Neuronal stem cell (in vitro differentiated cells): ENCODE measurements around the gene RTP5.
A peak's percentile ranks its signal among the peaks of the same experiment; 100 is the strongest.
"Not testable (repeated sequence)": the region's sequence is repeated elsewhere in the genome, so short reads cannot be mapped to it uniquely, and the experiment has no call there.

Experiments
- DNase-seq: peaks from one replicate; pipeline ENCODE4 v3.0.0-alpha.2; 2013; ENCODE audit warnings: low spot score
- H2AFZ ChIP-seq: one replicate; pipeline ENCODE4 v1.6.1; 2013; ENCODE audit warnings: mild to moderate bottlenecking, low read length, inconsistent platforms
- H2AK5ac ChIP-seq: 2 replicates; pipeline ENCODE4 v1.6.1; 2013; ENCODE audit warnings: low read depth, mild to moderate bottlenecking, inconsistent platforms, low read length, moderate library complexity, mixed read lengths
- H2BK120ac ChIP-seq: 2 replicates; pipeline ENCODE4 v1.6.1; 2013; ENCODE audit warnings: low read depth, mild to moderate bottlenecking, inconsistent platforms, low read length, moderate library complexity, mixed read lengths
- H2BK12ac ChIP-seq: one replicate; pipeline ENCODE4 v1.6.1; 2013; ENCODE audit warnings: low read length, inconsistent platforms
- H2BK15ac ChIP-seq: 2 replicates; pipeline ENCODE4 v1.6.1; 2013; ENCODE audit warnings: mild to moderate bottlenecking, low read length, inconsistent platforms, mixed read lengths
- H2BK5ac ChIP-seq: one replicate; pipeline ENCODE4 v1.6.1; 2013; ENCODE audit warnings: inconsistent platforms, mild to moderate bottlenecking, low read length, moderate library complexity
- H3K14ac ChIP-seq: one replicate; pipeline ENCODE4 v1.6.1; 2013; ENCODE audit warnings: low read length, inconsistent platforms
- H3K18ac ChIP-seq: 2 replicates; pipeline ENCODE4 v1.6.1; 2013; ENCODE audit warnings: low read length, inconsistent platforms
- H3K23ac ChIP-seq: 2 replicates; pipeline ENCODE4 v1.6.1; 2013; ENCODE audit warnings: low read depth, mild to moderate bottlenecking, mixed read lengths, low read length, inconsistent platforms; ENCODE audit not compliant: poor library complexity
- H3K27ac ChIP-seq: replicated peaks from 3 replicates; pipeline ENCODE4 v1.5.1; 2013; ENCODE audit warnings: low read length, inconsistent platforms
- H3K27me3 ChIP-seq, 3 experiments: 2 replicates each; pipeline ENCODE4 v1.6.1; 2013; ENCODE audit warnings: low read length in 3 of 3, mild to moderate bottlenecking in 2 of 3, inconsistent platforms in 1 of 3, low read depth in 1 of 3, mixed read lengths in 1 of 3, moderate library complexity in 1 of 3; ENCODE audit not compliant: control insufficient read depth in 3 of 3, insufficient read depth in 3 of 3
- H3K36me3 ChIP-seq, 2 donors: replicated peaks in 1 of 2; 2 replicates each; pipeline ENCODE4 v1.6.1; 2013; ENCODE audit warnings: low read length in 2 of 2; ENCODE audit not compliant: control insufficient read depth in 2 of 2, insufficient read depth in 2 of 2
- H3K4ac ChIP-seq: 2 replicates; pipeline ENCODE4 v1.6.1; 2013; ENCODE audit warnings: inconsistent platforms, mild to moderate bottlenecking, low read length, moderate library complexity
- H3K4me1 ChIP-seq, 2 donors: 1 replicate in 1 of 2; 2 replicates in 1 of 2; pipeline ENCODE4 v1.6.1; 2013; ENCODE audit warnings: low read length in 2 of 2, low read depth in 1 of 2; ENCODE audit not compliant: control insufficient read depth in 2 of 2, insufficient read depth in 1 of 2
- H3K4me2 ChIP-seq: one replicate; pipeline ENCODE4 v1.6.1; 2013; ENCODE audit warnings: mild to moderate bottlenecking, low read length, inconsistent platforms; ENCODE audit not compliant: insufficient read depth, poor library complexity, severe bottlenecking
- H3K4me3 ChIP-seq, 2 donors: 2 replicates each; pipeline ENCODE4 v1.5.1; 2013; ENCODE audit warnings: low read length in 2 of 2, mild to moderate bottlenecking in 2 of 2, inconsistent platforms in 1 of 2, moderate library complexity in 1 of 2
- H3K79me1 ChIP-seq: one replicate; pipeline ENCODE4 v1.6.1; 2013; ENCODE audit warnings: low read depth, mild to moderate bottlenecking, inconsistent platforms, low read length, moderate library complexity
- H3K9ac ChIP-seq: one replicate; pipeline ENCODE4 v1.6.1; 2013; ENCODE audit warnings: mild to moderate bottlenecking, low read depth, low read length, inconsistent platforms; ENCODE audit not compliant: poor library complexity
- H3K9me3 ChIP-seq, 2 donors: replicated peaks in 1 of 2; 2 replicates each; pipeline versions ENCODE3 to v1.6.1; 2013; ENCODE audit warnings: low read length in 2 of 2, mild to moderate bottlenecking in 2 of 2, inconsistent platforms in 1 of 2, low read depth in 1 of 2, mixed read lengths in 1 of 2, moderate library complexity in 1 of 2; ENCODE audit not compliant: control insufficient read depth in 2 of 2, insufficient read depth in 1 of 2
- H4K8ac ChIP-seq: one replicate; pipeline ENCODE4 v1.6.1; 2013; ENCODE audit warnings: low read depth, mild to moderate bottlenecking, inconsistent platforms, low read length, moderate library complexity
- H4K91ac ChIP-seq: one replicate; pipeline ENCODE4 v1.6.1; 2013; ENCODE audit warnings: low read length, low read depth, mild to moderate bottlenecking, inconsistent platforms; ENCODE audit not compliant: poor library complexity
- WGBS, 2 donors: extraction: QIAGEN DNeasy Blood & Tissue Kit; methylation state at CpG; one replicate each; pipeline ENCODE4 v1.1.7; 2013; ENCODE audit warnings: missing lambda C conversion rate in 2 of 2, mixed read lengths in 1 of 2; ENCODE audit not compliant: insufficient read length in 2 of 2, insufficient replicate concordance in 1 of 2; ENCODE audit errors: extremely low coverage in 2 of 2; 5-methylcytosine and 5-hydroxymethylcytosine counted together

The RTP5 gene

DNA sequence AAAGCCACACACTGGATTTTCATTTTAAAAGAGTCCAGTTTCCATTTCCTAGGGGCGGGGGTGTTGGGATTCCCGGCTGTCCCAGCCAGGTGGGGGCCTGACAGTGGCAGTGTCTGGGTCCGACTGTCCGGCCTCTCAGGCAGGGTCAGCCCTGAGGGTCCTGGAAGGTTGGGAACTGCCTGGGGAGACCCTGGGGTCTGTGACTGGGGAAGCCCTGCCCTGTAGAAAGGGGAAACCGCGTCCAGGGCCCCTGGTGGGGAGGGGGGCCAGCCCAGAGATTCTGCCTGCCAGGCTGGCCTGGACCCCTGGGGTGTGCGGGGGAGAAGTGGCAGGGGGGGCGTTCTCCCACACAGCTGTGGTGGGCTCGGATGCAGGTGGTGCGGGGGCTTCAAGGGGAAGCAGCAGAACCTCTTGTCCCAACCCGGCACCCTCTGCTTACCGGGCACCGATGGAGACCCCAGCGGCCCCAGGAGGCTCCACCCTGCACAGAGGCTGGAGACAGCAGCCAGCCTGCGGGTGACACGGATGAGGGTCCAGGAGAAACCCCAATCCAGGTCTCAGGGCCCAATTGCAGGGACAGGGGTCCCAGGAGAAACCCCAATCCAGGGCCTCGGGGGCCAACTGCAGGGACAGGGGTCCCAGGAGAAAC lies 4.9 kb downstream of the RTP5 start:
- Histone ChIP-seq H3K4me2 (peak overlapping the region; percentile 18), H3K27me3 (no peaks in the 10 kb centered on the region), H4K91ac (no peak overlapping the region), H3K18ac (no peak overlapping the region), H2AFZ (no peak overlapping the region), H2BK120ac (no peak overlapping the region), H2BK12ac (no peak overlapping the region), H3K4ac (no peak overlapping the region), H2BK15ac (no peak overlapping the region), H2AK5ac (no peak overlapping the region), H4K8ac (no peak overlapping the region), H2BK5ac (no peak overlapping the region), H3K36me3 (no peaks in the 10 kb centered on the region), H3K27ac (no peak overlapping the region), H3K4me3 (no peak overlapping the region), H3K79me1 (no peaks in the 10 kb centered on the region), H3K23ac (no peak overlapping the region), H3K4me1 (no peaks in the 10 kb centered on the region), H3K14ac (no peak overlapping the region), H3K9me3 (peaks cover 0 to 3% of the 10 kb centered on the region in 2 donors), H3K9ac (no peak overlapping the region)
- no peak for DNase-seq
- WGBS, 2 donors: no CpG with 5 or more reads among the region's 17 CpGs

DNA sequence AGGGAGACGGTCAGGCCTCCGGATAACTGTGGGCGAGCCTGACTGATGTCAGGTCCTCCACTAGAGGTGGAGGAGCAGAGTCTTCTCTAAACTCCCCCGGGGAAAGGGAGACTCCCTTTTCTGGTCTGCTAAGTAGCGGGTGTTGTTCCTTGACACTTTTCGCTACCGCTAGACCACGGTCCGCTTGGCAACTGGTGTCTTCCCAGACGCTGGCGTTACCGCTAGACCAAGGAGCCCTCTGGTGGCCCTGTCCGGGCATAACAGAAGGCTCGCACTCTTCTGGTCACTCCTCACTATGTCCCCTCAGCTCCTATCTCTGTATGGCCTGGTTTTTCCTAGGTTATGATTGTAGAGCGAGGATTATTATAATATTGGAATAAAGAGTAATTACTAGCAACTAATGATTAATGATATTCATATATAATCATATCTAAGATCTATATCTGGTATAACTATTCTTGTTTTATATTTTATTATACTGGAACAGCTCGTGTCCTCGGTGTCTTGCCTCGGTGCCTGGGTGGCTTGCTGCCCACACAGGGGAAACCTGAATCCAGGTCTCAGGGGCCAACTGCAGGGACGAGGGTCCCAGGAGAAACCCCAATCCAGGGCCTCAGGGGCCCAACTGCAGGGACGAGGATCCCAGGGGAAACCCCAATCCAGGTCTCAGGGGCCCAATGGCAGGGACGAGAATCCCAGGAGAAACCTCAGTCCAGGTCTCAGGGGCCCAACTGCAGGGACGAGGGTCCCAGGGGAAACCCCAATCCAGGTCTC lies 6.4 kb downstream of the RTP5 start:
- H3K27me3 ChIP-seq, H2BK120ac ChIP-seq, H2AFZ ChIP-seq, H3K27ac ChIP-seq, DNase-seq, H3K14ac ChIP-seq, H3K23ac ChIP-seq, H4K91ac ChIP-seq, H3K4me2 ChIP-seq, H2BK12ac ChIP-seq, H2BK5ac ChIP-seq, H3K9me3 ChIP-seq, H3K4ac ChIP-seq, H3K79me1 ChIP-seq, H3K18ac ChIP-seq, H3K4me1 ChIP-seq, H2AK5ac ChIP-seq, H4K8ac ChIP-seq, H3K36me3 ChIP-seq, H3K9ac ChIP-seq, H3K4me3 ChIP-seq: not testable (repeated sequence)
- H2BK15ac ChIP-seq: peak overlapping the region; percentile 21
- no CpG with 5 or more reads among the region's 22 CpGs for whole genome bisulfite sequencing, 2 donors

DNA sequence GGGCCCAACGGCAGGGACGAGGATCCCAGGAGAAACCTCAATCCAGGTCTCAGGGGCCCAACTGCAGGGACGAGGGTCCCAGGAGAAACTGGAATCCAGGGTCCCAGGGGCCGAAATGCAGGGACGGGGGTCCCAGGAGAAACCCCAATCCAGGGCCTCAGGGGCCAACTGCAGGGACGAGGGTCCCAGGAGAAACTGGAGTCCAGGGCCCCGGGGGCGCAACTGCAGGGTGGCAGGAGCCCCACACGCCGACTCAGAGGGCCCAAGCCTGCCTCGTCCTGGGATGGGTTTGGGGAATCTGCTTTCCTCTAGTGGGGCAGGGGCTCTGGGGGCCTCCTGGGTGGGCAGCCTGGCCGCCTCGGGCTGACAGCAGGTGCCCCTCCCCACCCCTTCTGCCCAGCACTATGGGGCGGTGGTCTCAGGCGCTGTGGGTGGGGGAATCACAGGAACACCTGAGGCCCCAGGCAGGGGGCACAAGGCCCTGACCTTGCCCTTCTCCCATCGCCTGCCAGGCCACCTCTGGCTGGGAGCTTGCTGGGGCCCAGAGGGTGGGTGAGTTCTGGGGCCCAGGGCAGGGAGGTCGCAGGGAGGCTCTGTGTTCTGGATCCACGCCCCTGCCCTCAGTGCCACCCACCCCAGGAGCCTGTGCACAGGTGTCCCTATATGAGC lies 7.1 kb downstream of the RTP5 start:
- peaks cover 0 to 5% of the 10 kb centered on the region in 2 donors for H3K4me1 ChIP-seq
- no peak overlapping the region for H2BK5ac ChIP-seq
- DNase-seq: no peak
- H3K79me1 ChIP-seq: no peaks in the 10 kb centered on the region
- H3K4me2 ChIP-seq: no peak overlapping the region
- no peak overlapping the region for H3K4me3 ChIP-seq
- no CpG with 5 or more reads among the region's 18 CpGs for WGBS, 2 donors
- H3K9me3 ChIP-seq: peaks cover 0 to 3% of the 10 kb centered on the region in 2 donors
- peak overlapping the region; percentile 92 for H4K8ac ChIP-seq
- H3K4ac ChIP-seq: no peak overlapping the region
- no peak overlapping the region for H3K14ac ChIP-seq
- peak overlapping the region; percentile 63 for H2BK12ac ChIP-seq
- no peak overlapping the region for H4K91ac ChIP-seq
- no peaks in the 10 kb centered on the region for H3K27me3 ChIP-seq
- peak overlapping the region; percentile 61 for H2AK5ac ChIP-seq
- no peaks in the 10 kb centered on the region for H3K36me3 ChIP-seq
- peak overlapping the region; percentile 21 for H2BK15ac ChIP-seq
- no peak overlapping the region for H3K23ac ChIP-seq
- no peak overlapping the region for H2BK120ac ChIP-seq
- H3K9ac ChIP-seq: no peak overlapping the region
- H3K18ac ChIP-seq: no peak overlapping the region
- H2AFZ ChIP-seq: no peak overlapping the region
- H3K27ac ChIP-seq: no peak overlapping the region

DNA sequence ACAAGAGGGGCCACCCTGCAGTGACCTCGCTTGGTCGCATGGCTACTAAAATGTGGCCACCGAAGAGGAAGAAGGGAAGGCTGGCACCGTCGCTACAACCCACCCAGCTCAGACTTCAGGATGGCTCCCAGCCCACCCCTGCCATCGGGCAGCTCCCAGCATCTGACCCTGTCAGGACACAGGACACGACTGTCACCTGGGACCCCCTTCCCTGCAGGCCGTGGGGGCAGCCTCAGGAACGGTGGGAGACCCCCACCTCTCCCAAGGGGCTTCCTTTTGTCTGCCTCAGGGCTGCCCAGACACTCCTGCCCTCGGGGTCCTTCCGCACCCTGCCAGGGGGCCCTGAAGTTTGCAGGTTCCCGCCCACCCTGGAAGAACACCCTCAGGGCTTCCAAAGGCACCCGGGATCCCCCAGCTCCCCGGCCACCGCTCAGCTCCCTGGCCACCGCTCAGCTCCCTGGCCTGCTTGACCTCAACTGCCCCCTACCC lies 7.7 kb downstream of the RTP5 start:
- no peaks in the 10 kb centered on the region for H3K36me3 ChIP-seq
- H3K9me3 ChIP-seq: peaks cover 0 to 3% of the 10 kb centered on the region in 2 donors
- H2BK5ac ChIP-seq: no peak overlapping the region
- peaks cover 0 to 9% of the 10 kb centered on the region in 2 donors for H3K4me1 ChIP-seq
- H3K4me3 ChIP-seq: no peak overlapping the region
- H2BK12ac ChIP-seq: peak overlapping the region; percentile 63
- H4K8ac ChIP-seq: peak overlapping the region; percentile 92
- H3K27me3 ChIP-seq: no peaks in the 10 kb centered on the region
- no peak overlapping the region for H3K4ac ChIP-seq
- H3K27ac ChIP-seq: no peak overlapping the region
- H4K91ac ChIP-seq: no peak overlapping the region
- H3K79me1 ChIP-seq: no peaks in the 10 kb centered on the region
- no peak overlapping the region for H3K9ac ChIP-seq
- H3K4me2 ChIP-seq: no peak overlapping the region
- DNase-seq: no peak
- no peak overlapping the region for H3K23ac ChIP-seq
- H3K18ac ChIP-seq: peak overlapping the region; percentile 52
- H2BK15ac ChIP-seq: peak overlapping the region; percentile 21
- H2AK5ac ChIP-seq: peak overlapping the region; percentile 61
- H2AFZ ChIP-seq: no peak overlapping the region
- H2BK120ac ChIP-seq: no peak overlapping the region
- WGBS, 2 donors: no CpG with 5 or more reads among the region's 16 CpGs
- no peak overlapping the region for H3K14ac ChIP-seq
